ENCODE results near the gene LSS.
"Not testable (repeated sequence)": the region's sequence is repeated elsewhere in the genome, so short reads cannot be mapped to it uniquely, and the experiment has no call there.

DNA sequence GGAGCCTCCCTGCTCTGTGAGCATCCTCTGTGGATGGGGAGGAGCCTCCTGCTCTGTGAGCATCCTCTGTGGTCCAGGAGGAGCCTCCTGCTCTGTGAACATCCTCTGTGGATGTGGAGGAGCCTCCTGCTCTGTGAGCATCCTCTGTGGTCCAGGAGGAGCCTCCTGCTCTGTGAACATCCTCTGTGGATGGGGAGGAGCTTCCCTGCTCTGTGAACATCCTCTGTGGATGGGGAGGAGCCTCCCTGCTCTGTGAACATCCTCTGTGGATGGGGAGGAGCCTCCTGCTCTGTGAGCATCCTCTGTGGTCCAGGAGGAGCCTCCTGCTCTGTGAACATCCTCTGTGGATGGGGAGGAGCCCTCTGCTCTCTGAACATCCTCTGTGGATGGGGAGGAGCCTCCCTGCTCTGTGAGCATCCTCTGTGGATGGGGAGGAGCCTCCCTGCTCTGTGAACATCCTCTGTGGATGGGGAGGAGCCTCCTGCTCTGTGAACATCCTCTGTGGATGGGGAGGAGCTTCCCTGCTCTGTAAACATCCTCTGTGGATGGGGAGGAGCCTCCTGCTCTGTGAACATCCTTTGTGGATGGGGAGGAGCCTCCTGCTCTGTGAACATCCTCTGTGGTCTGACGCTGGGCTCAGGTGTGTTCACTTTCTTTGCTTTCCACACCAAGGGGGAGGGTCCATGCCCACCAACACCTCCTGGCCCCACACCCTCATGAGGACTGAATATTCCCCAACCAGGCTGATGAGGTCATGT lies 58.0 kb downstream of the LSS start:
- TF ChIP-seq POLR2A (IDR thresholded peaks at IDR 0.05), result not testable (repeated sequence)
- TF ChIP-seq, protein P1, sequence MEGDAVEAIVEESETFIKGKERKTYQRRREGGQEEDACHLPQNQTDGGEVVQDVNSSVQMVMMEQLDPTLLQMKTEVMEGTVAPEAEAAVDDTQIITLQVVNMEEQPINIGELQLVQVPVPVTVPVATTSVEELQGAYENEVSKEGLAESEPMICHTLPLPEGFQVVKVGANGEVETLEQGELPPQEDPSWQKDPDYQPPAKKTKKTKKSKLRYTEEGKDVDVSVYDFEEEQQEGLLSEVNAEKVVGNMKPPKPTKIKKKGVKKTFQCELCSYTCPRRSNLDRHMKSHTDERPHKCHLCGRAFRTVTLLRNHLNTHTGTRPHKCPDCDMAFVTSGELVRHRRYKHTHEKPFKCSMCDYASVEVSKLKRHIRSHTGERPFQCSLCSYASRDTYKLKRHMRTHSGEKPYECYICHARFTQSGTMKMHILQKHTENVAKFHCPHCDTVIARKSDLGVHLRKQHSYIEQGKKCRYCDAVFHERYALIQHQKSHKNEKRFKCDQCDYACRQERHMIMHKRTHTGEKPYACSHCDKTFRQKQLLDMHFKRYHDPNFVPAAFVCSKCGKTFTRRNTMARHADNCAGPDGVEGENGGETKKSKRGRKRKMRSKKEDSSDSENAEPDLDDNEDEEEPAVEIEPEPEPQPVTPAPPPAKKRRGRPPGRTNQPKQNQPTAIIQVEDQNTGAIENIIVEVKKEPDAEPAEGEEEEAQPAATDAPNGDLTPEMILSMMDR (IDR thresholded peaks at IDR 0.05), result not testable (repeated sequence)

Data from vagina (tissue), 2 donors.